Cardiac fibroblast (primary cell): ENCODE results near the gene BMPER.

Experiments
- DNase-seq, 2 donors: peaks; one replicate each; pipeline versions ENCODE4 v3.0.0 to v3.0.0-alpha.2; 2010; ENCODE audit warnings: low read depth in 2 of 2
- H3K4me3 ChIP-seq, 2 donors: replicated peaks in 1 of 2; 1 replicate in 1 of 2; 2 replicates in 1 of 2; pipeline ENCODE4 v1.5.1; 2011; ENCODE audit warnings: low read depth in 2 of 2, low read length in 2 of 2, mild to moderate bottlenecking in 2 of 2, moderate library complexity in 1 of 2
- TF ChIP-seq, protein P1 (sequence below): IDR thresholded peaks from one replicate; pipeline ENCODE4 v1.5.1; 2011; ENCODE audit warnings: low read depth, mild to moderate bottlenecking, low read length, inconsistent platforms

Gene BMPER

DNA sequence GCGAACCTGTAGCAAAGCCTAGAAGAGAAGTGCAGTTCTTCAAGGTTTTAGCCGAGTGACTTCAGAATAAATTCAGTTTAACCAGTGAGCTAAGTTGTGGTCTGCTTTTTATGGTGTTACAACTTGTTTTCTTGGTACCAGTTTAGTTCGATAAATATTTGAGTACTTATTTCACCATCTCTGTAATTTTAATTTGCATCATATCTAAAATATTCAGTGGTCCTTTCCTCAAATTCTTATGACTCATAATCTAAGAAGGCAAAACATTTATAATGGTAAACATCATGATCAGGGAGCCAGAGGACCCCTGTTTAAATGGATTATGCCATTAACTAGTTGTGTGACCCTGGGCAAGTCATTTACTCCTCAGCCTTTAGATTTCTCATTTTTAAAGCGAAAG lies 4.1 kb upstream of the BMPER start:
- peak in 1 of 2 donors; percentile 29 for DNase-seq
- TF ChIP-seq, protein P1, sequence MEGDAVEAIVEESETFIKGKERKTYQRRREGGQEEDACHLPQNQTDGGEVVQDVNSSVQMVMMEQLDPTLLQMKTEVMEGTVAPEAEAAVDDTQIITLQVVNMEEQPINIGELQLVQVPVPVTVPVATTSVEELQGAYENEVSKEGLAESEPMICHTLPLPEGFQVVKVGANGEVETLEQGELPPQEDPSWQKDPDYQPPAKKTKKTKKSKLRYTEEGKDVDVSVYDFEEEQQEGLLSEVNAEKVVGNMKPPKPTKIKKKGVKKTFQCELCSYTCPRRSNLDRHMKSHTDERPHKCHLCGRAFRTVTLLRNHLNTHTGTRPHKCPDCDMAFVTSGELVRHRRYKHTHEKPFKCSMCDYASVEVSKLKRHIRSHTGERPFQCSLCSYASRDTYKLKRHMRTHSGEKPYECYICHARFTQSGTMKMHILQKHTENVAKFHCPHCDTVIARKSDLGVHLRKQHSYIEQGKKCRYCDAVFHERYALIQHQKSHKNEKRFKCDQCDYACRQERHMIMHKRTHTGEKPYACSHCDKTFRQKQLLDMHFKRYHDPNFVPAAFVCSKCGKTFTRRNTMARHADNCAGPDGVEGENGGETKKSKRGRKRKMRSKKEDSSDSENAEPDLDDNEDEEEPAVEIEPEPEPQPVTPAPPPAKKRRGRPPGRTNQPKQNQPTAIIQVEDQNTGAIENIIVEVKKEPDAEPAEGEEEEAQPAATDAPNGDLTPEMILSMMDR, result no peak
- no peak overlapping the region for H3K4me3 ChIP-seq

DNA sequence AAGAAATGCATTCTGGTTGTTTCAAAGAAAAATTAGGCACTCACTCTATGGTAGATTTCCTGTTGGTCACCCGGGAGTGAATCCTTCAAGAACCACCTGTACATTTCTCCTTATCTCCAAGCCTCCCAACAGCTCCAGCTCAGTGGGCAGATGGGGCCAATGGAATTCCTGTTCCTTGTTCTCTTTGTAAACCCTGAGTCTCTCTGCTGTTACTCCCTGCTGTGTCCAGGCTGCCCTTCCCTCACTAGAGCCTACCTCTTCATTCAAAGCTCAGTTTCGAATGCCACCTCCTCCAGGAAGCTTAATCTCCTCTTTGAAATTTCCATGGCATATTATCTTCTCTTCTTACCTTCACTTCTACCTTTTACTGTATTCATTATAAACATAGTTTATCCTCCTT lies 3.5 kb upstream of the BMPER start:
- no peak overlapping the region for H3K4me3 ChIP-seq
- TF ChIP-seq, protein P1, result no peak
- DNase-seq, result no peak

DNA sequence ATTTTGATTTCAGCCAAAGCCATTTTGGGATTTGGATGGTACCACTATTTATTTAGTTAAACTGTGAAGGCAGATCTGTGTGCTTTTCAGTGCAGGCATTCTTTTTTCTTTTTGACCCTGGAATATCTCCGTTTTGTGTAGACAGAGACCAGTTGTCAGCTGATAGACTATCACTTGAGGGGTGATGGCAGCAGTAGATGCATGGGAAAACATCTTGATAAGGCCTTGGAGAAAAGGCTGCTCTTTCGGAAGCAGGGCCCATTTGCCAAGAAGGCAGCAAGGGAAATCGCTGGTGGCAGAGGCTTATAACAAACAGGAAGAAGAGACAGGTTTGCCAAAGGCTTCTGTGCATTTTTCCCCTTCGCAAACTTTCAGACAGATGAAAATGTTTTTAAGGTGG lies 2.6 kb upstream of the BMPER start:
- no peak for DNase-seq
- TF ChIP-seq, protein P1, result no peak
- H3K4me3 ChIP-seq, result no peak overlapping the region

DNA sequence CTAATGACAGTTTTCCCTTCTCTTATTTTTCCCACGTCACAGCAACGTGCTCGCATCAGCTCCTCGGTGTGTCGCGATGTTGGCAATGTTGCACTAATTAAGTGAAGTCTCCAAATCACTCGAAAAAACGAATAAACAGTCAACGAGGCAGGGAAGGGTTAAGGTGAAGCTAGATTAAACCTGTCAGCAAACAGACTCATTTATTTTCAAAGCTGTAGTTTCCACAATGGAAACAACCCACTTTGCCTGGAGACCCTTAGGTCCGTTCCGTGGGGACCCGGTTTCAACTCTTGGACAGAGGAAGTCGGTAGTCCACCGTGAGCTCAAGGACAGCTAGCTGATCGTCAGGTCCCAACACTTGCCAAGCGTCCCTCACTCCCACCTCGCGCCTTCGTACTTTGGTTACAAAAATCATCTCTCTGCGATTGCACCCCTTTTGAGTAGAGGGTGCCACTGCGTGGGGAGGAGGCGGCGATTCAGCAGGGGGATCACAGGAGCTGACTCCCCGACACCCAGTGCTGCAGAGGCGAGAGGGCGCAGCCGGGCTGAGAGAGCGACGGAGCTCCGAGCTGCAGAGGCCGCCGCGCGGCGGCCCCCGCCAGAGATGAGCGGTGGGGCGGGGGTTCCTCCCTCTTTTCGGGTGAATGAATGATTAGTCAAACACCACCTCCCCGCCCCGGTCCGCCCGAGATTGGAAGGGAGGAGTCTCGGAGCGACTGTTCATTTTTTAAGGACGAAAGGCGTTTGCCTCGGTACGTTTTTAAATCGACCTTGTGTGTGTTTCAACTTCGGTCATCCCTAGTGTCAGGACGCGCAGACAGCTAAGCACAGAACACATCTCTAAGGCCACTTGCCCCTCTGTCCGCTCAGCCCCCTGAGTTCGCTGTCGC lies 1.3 kb upstream of the BMPER start:
- peak overlapping the region; percentile 66 to 79 for H3K4me3 ChIP-seq
- DNase-seq, result peak; percentile 57 to 80
- TF ChIP-seq, protein P1, result no peak

DNA sequence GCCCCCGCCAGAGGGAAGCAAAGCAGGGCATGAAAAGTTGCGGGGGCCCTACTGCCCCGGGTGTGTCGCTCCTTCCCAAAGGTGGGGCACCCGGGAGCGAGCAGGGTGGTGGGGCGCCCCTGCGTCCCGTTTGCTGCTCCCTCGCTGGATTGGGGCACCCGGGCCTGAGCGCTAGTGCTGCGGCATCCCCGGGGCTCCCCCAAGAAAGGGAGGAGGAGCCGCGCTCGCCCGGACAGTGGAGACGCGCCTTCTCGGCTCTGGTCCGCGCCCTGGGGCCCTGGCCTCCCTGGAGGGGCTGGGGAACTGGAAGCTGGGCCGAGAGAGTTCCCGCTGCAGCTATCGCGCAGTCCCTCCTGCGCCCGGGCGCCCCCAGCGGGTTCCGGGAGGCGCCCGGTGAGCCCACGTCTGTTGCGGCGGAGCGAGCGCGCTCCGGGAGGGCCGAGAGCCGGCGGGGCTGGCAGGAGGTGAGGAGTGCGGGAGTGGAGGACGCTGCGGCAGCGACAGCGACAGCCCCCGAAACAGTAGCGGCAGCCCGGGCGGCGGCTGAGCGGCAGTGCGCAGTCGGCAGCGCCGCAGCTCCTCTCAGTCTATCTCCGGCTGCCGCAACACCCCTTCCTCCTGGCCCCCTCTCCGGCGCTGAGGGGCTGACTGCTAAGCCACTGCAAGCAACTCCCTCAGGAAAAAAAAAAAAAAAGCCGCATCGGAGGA lies 504 bp upstream of the BMPER start:
- TF ChIP-seq, protein P1, result no peak
- H3K4me3 ChIP-seq, result peak overlapping the region; percentile 66 to 79
- peak; percentile 52 to 79 for DNase-seq

DNA sequence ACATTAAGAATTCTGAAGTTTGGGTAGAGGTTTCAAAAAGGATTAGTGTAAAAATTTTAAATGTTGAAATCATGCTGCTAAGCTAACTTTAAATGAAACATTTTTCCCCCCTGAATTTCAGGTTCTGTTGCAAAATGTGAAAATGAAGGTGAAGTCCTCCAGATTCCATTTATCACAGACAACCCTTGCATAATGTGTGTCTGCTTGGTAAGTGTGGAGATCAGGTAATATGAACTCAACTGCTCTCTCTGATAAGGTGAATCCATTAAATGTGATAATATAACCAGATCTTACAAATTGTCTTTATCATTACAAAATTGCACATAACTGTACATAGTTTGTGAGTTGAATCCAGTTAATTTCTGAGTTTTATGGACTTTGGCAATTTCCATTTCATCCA lies 1.4 kb downstream of the BMPER start:
- TF ChIP-seq, protein P1, result no peak
- DNase-seq, result no peak
- peak overlapping the region in 1 of 2 donors; percentile 79 for H3K4me3 ChIP-seq
